Erythroblast (primary cell): ENCODE data around the gene MEIKIN.

Source experiments
- DNase-seq, 2 experiments: peaks; one replicate each; lab custom pipeline; 2025; lab: John Stamatoyannopoulos, UW
- GATA1 ChIP-seq: IDR thresholded peaks from 2 replicates; pipeline ENCODE4 v1.6.1; 2011; ENCODE audit warnings: low read depth, mild to moderate bottlenecking, control low read depth, low read length, moderate library complexity
- POLR2A ChIP-seq: IDR thresholded peaks from 2 replicates; pipeline ENCODE4 v1.6.1; 2011; ENCODE audit warnings: mild to moderate bottlenecking, low read length

MEIKIN gene

DNA sequence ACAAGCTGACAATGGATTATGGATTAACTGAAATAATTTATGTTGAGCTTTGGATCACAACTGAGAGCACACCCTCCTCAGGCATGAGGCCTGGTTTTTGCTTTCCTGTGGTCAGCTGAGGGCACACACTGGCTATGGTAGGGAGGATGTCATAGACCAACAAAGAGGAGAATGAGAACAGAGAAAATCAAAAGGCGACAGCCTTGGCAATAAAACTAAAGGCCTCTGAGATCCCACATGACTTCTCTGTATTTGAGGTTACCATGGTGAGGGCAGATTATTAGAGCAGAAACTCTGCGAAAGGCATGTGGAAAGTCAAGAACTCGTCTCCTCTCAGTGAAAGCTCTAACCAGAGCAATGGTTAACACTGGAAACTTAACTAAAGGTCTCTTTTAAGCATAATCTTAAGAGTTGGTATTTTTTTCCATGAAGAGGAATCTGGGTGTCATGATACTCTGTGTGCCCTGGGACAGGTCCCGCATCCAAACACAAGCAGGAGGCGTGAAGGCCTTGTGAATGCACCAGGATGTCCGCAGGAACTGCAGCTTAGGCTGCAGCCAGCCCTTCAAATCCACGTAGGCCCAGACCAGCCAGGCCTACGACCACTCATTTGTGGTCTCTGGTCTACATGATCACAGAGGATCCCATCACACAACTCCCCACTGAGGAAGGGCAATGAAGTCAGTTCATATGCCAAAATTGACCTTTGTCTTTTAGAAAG lies 12.4 kb upstream of the MEIKIN start:
- TF ChIP-seq POLR2A: no peak
- TF ChIP-seq GATA1: no peak
- no peak for DNase-seq

DNA sequence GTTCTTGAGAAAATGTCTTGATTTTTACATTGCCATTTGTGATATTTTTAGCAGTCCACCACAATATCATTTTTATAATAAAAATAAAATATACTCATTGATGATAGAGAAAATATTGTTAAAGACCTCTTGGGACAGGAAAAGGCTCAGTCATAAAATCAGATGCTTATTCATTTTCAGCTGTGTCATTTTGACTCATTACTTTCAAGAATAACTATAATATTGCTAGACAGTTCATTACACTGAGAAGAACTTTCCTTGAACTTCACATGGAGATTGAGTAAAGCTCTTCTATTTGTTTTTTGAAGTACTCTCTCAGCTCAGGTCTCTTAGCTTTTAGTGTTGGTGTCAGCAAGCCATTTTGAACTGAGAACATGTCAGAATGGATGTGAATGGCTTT lies 8.5 kb upstream of the MEIKIN start:
- no peak for DNase-seq
- TF ChIP-seq GATA1 (no peak), POLR2A (no peak)

DNA sequence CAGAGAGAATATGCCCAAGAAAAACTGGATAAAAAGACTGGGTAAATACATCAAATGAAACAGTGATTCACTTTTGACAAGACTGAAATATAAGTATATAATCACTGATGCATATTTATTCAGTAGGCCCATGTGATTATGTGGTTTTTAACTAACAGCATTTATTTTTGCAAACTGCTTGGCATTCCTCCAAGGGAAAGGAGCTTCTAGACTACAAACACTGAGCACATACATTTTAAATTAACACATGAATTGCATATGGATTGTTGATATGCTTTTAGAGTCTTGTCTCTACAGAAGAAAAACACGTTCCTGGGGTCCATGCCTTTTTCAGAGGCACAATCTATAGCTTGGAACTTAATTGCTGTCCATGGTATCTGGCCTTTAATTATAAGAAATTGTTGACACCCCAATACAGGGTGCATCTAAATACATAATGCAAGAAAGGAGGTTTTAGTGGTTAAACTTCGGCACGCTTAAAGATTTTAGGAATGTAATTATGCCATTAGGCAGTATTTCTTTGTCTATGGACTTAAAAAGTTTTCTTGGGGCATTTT lies 6.9 kb upstream of the MEIKIN start:
- TF ChIP-seq GATA1: no peak
- no peak for TF ChIP-seq POLR2A
- DNase-seq: no peak

- TF ChIP-seq GATA1 (no peak), POLR2A (no peak)
- DNase-seq: no peak
These were observed 5.2 kb upstream of the MEIKIN start for GRCh38 chr5:131950706-131951105.

- TF ChIP-seq POLR2A (no peak), GATA1 (no peak)
- no peak for DNase-seq
These were observed 2.0 kb upstream of the MEIKIN start for GRCh38 chr5:131947445-131947844.

DNA sequence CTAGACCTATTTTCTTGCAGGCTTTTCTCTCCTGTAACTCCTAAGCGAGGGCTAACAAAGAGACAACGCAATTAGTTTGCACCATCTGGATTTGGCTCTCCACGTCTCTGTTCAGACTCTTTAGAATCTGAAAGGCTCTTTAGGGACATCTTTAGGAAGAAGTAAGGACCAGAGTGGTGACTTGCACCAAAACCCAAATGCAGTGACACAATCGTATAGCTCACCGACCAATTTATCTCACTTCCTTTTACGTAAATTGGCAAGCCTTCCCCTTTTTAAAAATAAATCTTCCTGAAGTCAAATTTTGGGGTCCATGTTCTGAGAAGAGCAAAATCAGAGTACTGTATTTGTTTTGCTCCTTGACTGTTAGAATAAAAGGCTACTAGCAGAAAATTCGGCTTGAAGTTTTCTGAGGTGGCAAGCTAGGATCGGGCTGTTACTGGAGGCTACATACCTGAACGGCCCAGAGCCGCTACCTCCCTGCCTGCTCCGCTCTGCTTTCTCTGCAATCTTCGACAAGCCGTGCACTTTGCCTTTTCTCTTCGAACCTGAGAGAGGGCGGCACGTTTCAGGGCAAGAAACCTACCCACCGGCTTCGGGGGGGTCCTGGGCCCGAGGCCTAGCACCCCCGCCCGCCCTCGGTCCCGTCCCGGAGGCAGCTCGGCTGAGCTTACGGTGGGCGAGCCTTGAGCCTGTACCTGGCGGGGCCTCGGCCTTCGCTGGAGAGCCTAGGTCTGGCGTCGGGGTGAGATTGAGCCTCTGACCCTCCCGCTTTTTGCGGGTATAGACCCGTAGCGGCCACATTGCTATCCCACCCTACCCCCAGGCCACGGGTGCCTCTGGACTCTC lies 537 bp downstream of the MEIKIN start:
- no peak for TF ChIP-seq GATA1
- TF ChIP-seq POLR2A: no peak
- DNase-seq: no peak

DNA sequence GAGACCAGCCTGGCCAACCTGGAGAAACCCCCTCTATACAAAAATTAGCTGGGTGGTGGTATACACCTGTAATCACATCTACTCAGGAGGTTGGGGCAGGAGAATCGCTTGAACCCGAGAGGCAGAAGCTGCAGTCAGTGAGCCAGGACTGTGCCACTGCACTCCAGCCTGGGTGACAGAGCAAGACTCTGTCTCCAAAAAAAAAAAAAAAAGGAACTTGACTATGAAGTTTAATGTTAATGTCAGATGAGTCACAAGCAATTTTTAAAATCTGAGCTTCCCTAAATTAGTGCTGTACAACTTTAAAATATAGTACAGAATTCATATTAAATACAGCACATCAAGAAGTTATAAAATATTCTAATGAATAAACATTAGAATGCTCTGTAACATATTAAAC lies 1.5 kb downstream of the MEIKIN start:
- TF ChIP-seq POLR2A (no peak), GATA1 (no peak)
- DNase-seq: no peak

GRCh38 chr5:131942016-131942415 lies 3.4 kb downstream of the MEIKIN start:
- DNase-seq: no peak
- TF ChIP-seq POLR2A (no peak), GATA1 (no peak)

- DNase-seq: no peak
- no peak for TF ChIP-seq GATA1
- no peak for TF ChIP-seq POLR2A
These were observed 5.6 kb downstream of the MEIKIN start for GRCh38 chr5:131939690-131940345.

- DNase-seq: no peak
These were observed 13.2 kb downstream of the MEIKIN start for GRCh38 chr5:131932235-131932634.

DNA sequence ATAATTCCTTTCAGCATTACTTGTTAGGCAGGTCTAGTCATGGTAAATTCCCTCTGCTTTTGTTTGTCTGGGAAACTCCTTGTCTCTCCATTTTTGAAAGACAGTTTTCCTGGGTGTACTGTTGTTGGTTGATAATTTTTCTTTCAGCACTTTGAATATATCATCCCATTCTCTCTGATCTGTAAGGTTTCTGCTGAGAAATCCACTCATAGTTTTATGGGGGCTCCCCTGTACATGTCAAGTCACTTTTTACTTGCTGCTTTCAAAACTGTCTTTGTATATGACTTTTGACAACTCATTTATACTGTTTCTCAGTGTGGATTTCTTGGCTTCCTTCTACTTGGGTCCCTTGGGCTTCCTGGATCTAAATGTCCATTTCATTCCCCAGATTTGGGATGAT lies 16.5 kb downstream of the MEIKIN start:
- no peak for DNase-seq

More at GRCh38 chr5:131932235-131932634, 13.2 kb downstream of the MEIKIN start:
- TF ChIP-seq GATA1: no peak
- no peak for TF ChIP-seq POLR2A

GRCh38 chr5:131926168-131926567 lies 19.3 kb downstream of the MEIKIN start:
- no peak for DNase-seq
- TF ChIP-seq POLR2A (no peak), GATA1 (no peak)

More for the DNA sequence above, 16.5 kb downstream of the MEIKIN start:
- TF ChIP-seq GATA1 (no peak), POLR2A (no peak)

DNA sequence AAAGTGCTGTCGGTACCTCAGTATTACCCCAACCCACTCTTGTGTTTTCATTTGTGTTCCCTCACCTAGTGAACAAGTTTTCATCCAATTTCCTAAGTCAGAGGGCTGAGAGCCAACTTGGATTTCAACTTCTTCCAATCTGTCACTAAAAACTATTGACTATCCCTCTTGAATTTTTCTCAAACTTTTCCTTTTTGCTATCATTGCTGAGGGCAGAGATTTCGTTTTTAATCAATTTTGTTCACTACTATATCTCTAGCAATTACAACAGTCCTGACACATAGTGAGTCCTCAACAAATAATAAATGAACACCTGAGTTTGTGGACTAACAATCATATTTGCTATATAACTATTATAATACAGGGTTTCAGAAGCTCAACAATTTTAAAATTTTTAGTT lies 29.0 kb downstream of the MEIKIN start:
- DNase-seq: no peak
- TF ChIP-seq GATA1 (no peak), POLR2A (no peak)
